HCT116 (cell line): ENCODE measurements around the gene SERGEF. TPM values are rescaled to one million over a fixed set of nuclear protein-coding genes. Genes with fewer than 3 reads are reported as not detected.

Source experiments
- ATAC-seq: fragments of 200-7000 bp; cut with Tn5 transposase; 2 replicates; pipeline ENCODE4 v1.9.1; 2020; ENCODE audit warnings: mild to moderate bottlenecking, moderate library complexity
- BruUV-seq: library from RNA; stranded (reverse); fragments of 400-500 nt; replicated peaks from 2 replicates; lab custom pipeline; 2021; lab: Mats Ljungman, UMichigan
- CTCF ChIA-PET: fragments of 300-600 bp; sonication (Branson Sonifier 250); formaldehyde crosslinking; loops from one replicate; lab custom pipeline; 2021; ENCODE audit warnings: antibody characterized with exemption; lab: Charles Lee
- POLR2A ChIA-PET: fragments of 300-600, 350-600 bp; sonication (Branson Sonifier 250); formaldehyde crosslinking; loops from one replicate; lab custom pipeline; 2021; ENCODE audit warnings: antibody characterized with exemption; lab: Charles Lee
- RAD21 ChIA-PET, 2 experiments: fragments of 300-600 bp; sonication (Branson Sonifier 250); formaldehyde crosslinking; loops; one replicate each; lab custom pipeline; 2023; ENCODE audit warnings: low total read pairs in 2 of 2; ENCODE audit not compliant: uncharacterized antibody in 2 of 2, unreplicated experiment in 2 of 2, low non-redundant PET in 1 of 2; lab: Charles Lee
- DNase-seq: peaks from one replicate; pipeline ENCODE4 v3.0.0-alpha.2; 2010; ENCODE audit warnings: low read depth, low spot score
- H2AFZ ChIP-seq: fragments of 200-600 bp; shearing (Covaris generic), sonication (generic); 2 replicates; pipeline ENCODE4 v1.6.1; 2017; ENCODE audit warnings: low read depth, mixed run types, mixed read lengths, antibody characterized with exemption, low read length; ENCODE audit not compliant: poor library complexity, severe bottlenecking
- H3K27ac ChIP-seq: 2 replicates; pipeline ENCODE4 v1.5.1; 2012; ENCODE audit warnings: low read depth, low read length
- H3K27me3 ChIP-seq: fragments of 200-600 bp; sonication (generic); 2 replicates; pipeline ENCODE4 v1.6.1; 2016; ENCODE audit warnings: mixed run types, low read length, mixed read lengths; ENCODE audit not compliant: insufficient read depth
- H3K36me3 ChIP-seq, 2 experiments: fragments of 200-500 bp in 1 of 2; fragments of 200-600 bp in 1 of 2; sonication (Bioruptor generic) in 1 of 2; sonication (generic) in 1 of 2; 2 replicates each; pipeline versions ENCODE4 v1.5.1 to v1.6.1; 2014 to 2016; ENCODE audit warnings: low read length in 2 of 2, inconsistent platforms in 1 of 2, mixed read lengths in 1 of 2, mixed run types in 1 of 2; ENCODE audit not compliant: insufficient read depth in 2 of 2, control insufficient read depth in 1 of 2
- H3K4me1 ChIP-seq, 2 experiments: fragments of 200-600 bp in 1 of 2; sonication (generic) in 1 of 2; 2 replicates each; pipeline versions ENCODE4 v1.5.1 to v1.6.1; 2012 to 2017; ENCODE audit warnings: low read length in 2 of 2, inconsistent platforms in 1 of 2, mild to moderate bottlenecking in 1 of 2, mixed read lengths in 1 of 2, mixed run types in 1 of 2, moderate library complexity in 1 of 2; ENCODE audit not compliant: insufficient read depth in 2 of 2, control insufficient read depth in 1 of 2
- H3K4me2 ChIP-seq: fragments of 200-600 bp; sonication (generic); 2 replicates; pipeline ENCODE4 v1.6.1; 2017; ENCODE audit warnings: mixed run types, low read length, mixed read lengths
- H3K4me3 ChIP-seq, 2 experiments: fragments of 200-600 bp in 1 of 2; sonication (generic) in 1 of 2; replicated peaks in 1 of 2; 2 replicates each; pipeline ENCODE4 v1.5.1; 2011 to 2016; ENCODE audit warnings: low read length in 2 of 2, control low read depth in 1 of 2, low read depth in 1 of 2, mild to moderate bottlenecking in 1 of 2, mixed read lengths in 1 of 2, mixed run types in 1 of 2
- H3K79me2 ChIP-seq: fragments of 200-600 bp; sonication (generic); 2 replicates; pipeline ENCODE4 v1.6.1; 2017; ENCODE audit warnings: mild to moderate bottlenecking, mixed run types, low read length, moderate library complexity, mixed read lengths; ENCODE audit not compliant: insufficient read depth
- H3K9ac ChIP-seq: fragments of 200-600 bp; sonication (generic); 2 replicates; pipeline ENCODE4 v1.6.1; 2016; ENCODE audit warnings: low read length, mixed read lengths
- H3K9me2 ChIP-seq: fragments of 200-600 bp; sonication (generic), shearing (Covaris generic); 2 replicates; pipeline ENCODE4 v1.6.1; 2017; ENCODE audit warnings: mixed run types, mild to moderate bottlenecking, moderate library complexity; ENCODE audit not compliant: insufficient read depth
- H3K9me3 ChIP-seq, 2 experiments: fragments of 200-500 bp in 1 of 2; fragments of 200-600 bp in 1 of 2; sonication (Bioruptor generic) in 1 of 2; sonication (generic) in 1 of 2; 2 replicates each; pipeline ENCODE4 v1.6.1; 2014 to 2017; ENCODE audit warnings: low read length in 2 of 2, mixed read lengths in 2 of 2, inconsistent platforms in 1 of 2, low read depth in 1 of 2, mild to moderate bottlenecking in 1 of 2, mixed run types in 1 of 2, moderate library complexity in 1 of 2; ENCODE audit not compliant: control insufficient read depth in 1 of 2, insufficient read depth in 1 of 2
- H4K20me1 ChIP-seq: fragments of 200-600 bp; sonication (generic), shearing (Covaris generic); 2 replicates; pipeline ENCODE4 v1.6.1; 2017; ENCODE audit warnings: mixed run types, mild to moderate bottlenecking, moderate library complexity; ENCODE audit not compliant: insufficient read depth
- CEBPB ChIP-seq: IDR thresholded peaks from 2 replicates; pipeline ENCODE4 v1.6.1; 2012; ENCODE audit warnings: low read depth
- EZH2phosphoT487 ChIP-seq: fragments of 200-600 bp; IDR thresholded peaks from 2 replicates; pipeline ENCODE4 v1.6.1; 2018; ENCODE audit warnings: antibody characterized with exemption, borderline replicate concordance
- FOSL1 ChIP-seq: IDR thresholded peaks from 2 replicates; pipeline ENCODE4 v1.6.1; 2012; ENCODE audit warnings: low read depth
- JUND ChIP-seq: IDR thresholded peaks from 2 replicates; pipeline ENCODE4 v1.6.1; 2012
- POLR2AphosphoS5 ChIP-seq: IDR thresholded peaks from 2 replicates; pipeline ENCODE4 v1.6.1; 2011; ENCODE audit warnings: mild to moderate bottlenecking, low read depth, low read length, moderate library complexity
- RAD21 ChIP-seq: IDR thresholded peaks from 2 replicates; pipeline ENCODE4 v1.6.1; 2012; ENCODE audit warnings: low read depth, mild to moderate bottlenecking
- SIN3A ChIP-seq: IDR thresholded peaks from 2 replicates; pipeline ENCODE4 v1.6.1; 2012; ENCODE audit warnings: low read depth
- SP1 ChIP-seq: IDR thresholded peaks from 2 replicates; pipeline ENCODE4 v1.6.1; 2012; ENCODE audit warnings: low read depth
- TCF7L2 ChIP-seq: IDR thresholded peaks from 2 replicates; pipeline ENCODE4 v1.7.0; 2011; ENCODE audit warnings: borderline replicate concordance, inconsistent platforms; ENCODE audit not compliant: insufficient read depth, insufficient read length; ENCODE audit errors: extremely low read depth
- YY1 ChIP-seq: IDR thresholded peaks from 2 replicates; pipeline ENCODE4 v1.6.1; 2011; ENCODE audit warnings: low read length, low read depth, moderate library complexity, mild to moderate bottlenecking; ENCODE audit not compliant: insufficient replicate concordance; ENCODE audit errors: extremely low read depth
- intact Hi-C: fragments of 100-400 bp; cut with micrococcal nuclease; formaldehyde crosslinking; loops from 2 replicates; pipeline ENCODE4 v1.10.0; 2022
- total RNA-seq: library from RNA; stranded (reverse); gene quantifications from one replicate; pipeline ENCODE4 v1.2.1, GENCODE V29; 2021; ENCODE audit not compliant: unreplicated experiment
- TF ChIP-seq, protein P1 (sequence below), 3 experiments: fragments of 200-600 bp in 1 of 3; sonication (generic) in 1 of 3; IDR thresholded peaks in 2 of 3; conservative IDR thresholded peaks in 1 of 3; 2 replicates each; pipeline ENCODE4 v1.5.1; 2012 to 2017; ENCODE audit warnings: low read depth in 2 of 3, low read length in 2 of 3, antibody characterized with exemption in 1 of 3, borderline replicate concordance in 1 of 3, control low read depth in 1 of 3, mild to moderate bottlenecking in 1 of 3, mixed read lengths in 1 of 3, mixed run types in 1 of 3, moderate library complexity in 1 of 3; ENCODE audit not compliant: insufficient read depth in 1 of 3
- TF ChIP-seq, protein P2 (sequence below): IDR thresholded peaks from 2 replicates; pipeline ENCODE4 v1.6.1; 2011; ENCODE audit warnings: mild to moderate bottlenecking, low read length, moderate library complexity; ENCODE audit not compliant: insufficient replicate concordance; ENCODE audit errors: extremely low read depth

Gene SERGEF
- total RNA-seq, 1 experiment from 2014 or later = 32.8 TPM

DNA sequence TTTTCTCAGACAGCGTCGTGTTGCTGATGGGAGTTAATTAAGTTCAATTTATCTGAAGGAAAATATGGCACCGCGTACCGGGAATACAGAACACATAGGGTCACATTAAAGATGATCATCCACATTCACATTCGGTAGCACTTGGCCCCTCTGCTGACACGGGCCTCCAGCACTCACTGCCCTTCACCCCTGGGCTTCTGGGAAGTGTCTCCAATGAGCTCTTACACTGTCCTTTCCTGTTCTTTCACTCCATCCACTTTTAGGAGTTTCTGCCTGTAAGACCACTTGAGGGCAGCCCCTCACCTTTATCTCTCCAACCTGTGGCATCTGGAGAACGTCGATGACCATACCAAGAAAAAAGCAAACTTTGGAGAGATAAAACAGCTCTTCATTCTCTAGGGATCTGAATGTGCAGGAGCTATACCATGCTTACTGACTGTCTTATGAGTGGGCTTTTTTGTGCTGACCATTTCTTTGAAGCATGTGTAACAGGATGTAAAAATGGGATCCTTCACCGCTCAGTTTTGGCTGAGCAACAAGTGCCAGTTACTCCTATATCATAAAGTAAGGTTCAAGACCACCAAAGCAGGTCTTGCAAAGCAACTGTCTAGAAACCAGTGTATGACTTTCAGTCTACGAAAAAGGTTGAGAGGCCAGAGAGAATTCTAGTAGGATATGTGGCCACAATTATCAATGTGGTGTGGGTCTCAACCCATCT lies 1.1 kb upstream of the SERGEF start:
- ATAC-seq = no peak
- Histone ChIP-seq H2AFZ (peak overlapping the region; percentile 46), H3K36me3 (no peaks in the 10 kb centered on the region), H3K9me3 (no peaks in the 10 kb centered on the region), H3K27ac (peak overlapping the region; percentile 59; the same call in 1 of the 2 replicates), H3K4me1 (peaks cover 7 to 25% of the 10 kb centered on the region in 2 experiments), H3K4me3 (peak overlapping the region; percentile 74 to 80), H3K79me2 (no peaks in the 10 kb centered on the region), H3K9ac (peak overlapping the region; percentile 64), H3K4me2 (peak overlapping the region; percentile 93), H4K20me1 (no peaks in the 10 kb centered on the region), H3K27me3 (no peaks in the 10 kb centered on the region), H3K9me2 (no peaks in the 10 kb centered on the region)
- intact Hi-C loops = no loop called here
- CTCF ChIA-PET = interaction anchor here (1.6 kb wide), 1 partner anchor 41 kb away, joined by 4 read pairs; no protein-coding TSS in a partner anchor
- no peak for DNase-seq
- POLR2A ChIA-PET = no interaction called here
- TF ChIP-seq, protein P1, sequence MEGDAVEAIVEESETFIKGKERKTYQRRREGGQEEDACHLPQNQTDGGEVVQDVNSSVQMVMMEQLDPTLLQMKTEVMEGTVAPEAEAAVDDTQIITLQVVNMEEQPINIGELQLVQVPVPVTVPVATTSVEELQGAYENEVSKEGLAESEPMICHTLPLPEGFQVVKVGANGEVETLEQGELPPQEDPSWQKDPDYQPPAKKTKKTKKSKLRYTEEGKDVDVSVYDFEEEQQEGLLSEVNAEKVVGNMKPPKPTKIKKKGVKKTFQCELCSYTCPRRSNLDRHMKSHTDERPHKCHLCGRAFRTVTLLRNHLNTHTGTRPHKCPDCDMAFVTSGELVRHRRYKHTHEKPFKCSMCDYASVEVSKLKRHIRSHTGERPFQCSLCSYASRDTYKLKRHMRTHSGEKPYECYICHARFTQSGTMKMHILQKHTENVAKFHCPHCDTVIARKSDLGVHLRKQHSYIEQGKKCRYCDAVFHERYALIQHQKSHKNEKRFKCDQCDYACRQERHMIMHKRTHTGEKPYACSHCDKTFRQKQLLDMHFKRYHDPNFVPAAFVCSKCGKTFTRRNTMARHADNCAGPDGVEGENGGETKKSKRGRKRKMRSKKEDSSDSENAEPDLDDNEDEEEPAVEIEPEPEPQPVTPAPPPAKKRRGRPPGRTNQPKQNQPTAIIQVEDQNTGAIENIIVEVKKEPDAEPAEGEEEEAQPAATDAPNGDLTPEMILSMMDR (IDR thresholded peaks at IDR 0.05 in 2 of 3, conservative IDR thresholded peaks at IDR 0.05 in 1 of 3; ENCODE audit: borderline replicate concordance in 1 of 3, insufficient read depth in 1 of 3, low read depth in 2 of 3, low read length in 2 of 3) = no peak
- BruUV-seq = no TSS peak
- RAD21 ChIA-PET = no interaction called here

DNA sequence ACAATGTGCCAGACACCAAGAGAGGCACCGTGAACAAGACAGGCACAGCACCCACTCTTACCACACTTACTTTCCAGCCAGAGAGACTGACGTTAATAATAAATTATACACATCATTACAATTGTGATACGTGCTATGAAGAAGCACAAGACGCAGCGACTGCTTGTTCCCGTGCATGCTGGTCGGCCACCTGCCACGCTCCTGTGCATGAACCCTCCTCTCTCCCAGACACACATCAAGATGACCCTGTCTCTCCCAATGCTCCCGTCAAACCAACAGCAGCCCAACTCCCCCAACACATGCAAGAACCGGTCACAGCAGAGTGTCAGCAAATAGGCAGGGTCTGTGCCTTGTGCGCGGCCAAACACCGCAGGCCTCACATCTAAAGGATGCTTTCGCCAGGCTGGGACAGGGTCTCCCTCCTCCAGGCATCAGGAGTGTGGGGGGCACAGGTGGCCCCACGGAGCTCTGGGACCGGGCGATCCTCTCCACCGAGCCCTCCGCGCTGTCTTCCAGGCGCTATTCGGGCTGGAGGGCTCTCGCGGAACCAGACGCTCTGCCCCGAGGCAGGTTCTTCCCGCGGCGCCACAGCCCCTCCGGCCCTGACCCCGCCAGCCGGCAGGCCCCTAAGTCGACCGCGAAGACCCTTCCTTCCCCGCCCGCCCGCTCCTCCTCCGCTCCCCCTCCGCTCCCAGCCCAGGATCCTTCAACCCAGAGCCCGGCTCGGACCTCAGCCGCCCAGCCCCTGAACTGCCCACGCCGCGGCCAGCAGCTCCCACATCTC lies 533 bp downstream of the SERGEF start:
- peak overlapping the region; percentile 74 to 80 for H3K4me3 ChIP-seq
- no peaks in the 10 kb centered on the region for H3K27me3 ChIP-seq
- no peaks in the 10 kb centered on the region for H3K9me3 ChIP-seq
- peak overlapping the region; percentile 93 for H3K4me2 ChIP-seq
- TF ChIP-seq SP1 (no peak), SIN3A (no peak; the same call in 1 of the 2 replicates), POLR2AphosphoS5 (no peak), CEBPB (no peak), RAD21 (no peak), YY1 (no peak), TCF7L2 (no peak), EZH2phosphoT487 (no peak), JUND (no peak), FOSL1 (no peak)
- TF ChIP-seq, protein P2, sequence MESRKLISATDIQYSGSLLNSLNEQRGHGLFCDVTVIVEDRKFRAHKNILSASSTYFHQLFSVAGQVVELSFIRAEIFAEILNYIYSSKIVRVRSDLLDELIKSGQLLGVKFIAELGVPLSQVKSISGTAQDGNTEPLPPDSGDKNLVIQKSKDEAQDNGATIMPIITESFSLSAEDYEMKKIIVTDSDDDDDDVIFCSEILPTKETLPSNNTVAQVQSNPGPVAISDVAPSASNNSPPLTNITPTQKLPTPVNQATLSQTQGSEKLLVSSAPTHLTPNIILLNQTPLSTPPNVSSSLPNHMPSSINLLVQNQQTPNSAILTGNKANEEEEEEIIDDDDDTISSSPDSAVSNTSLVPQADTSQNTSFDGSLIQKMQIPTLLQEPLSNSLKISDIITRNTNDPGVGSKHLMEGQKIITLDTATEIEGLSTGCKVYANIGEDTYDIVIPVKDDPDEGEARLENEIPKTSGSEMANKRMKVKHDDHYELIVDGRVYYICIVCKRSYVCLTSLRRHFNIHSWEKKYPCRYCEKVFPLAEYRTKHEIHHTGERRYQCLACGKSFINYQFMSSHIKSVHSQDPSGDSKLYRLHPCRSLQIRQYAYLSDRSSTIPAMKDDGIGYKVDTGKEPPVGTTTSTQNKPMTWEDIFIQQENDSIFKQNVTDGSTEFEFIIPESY = no peak
- ChIA-PET CTCF (interaction anchor here (1.6 kb wide), 1 partner anchor 40 kb away, joined by 4 read pairs; no protein-coding TSS in a partner anchor), RAD21 (no interaction called here), POLR2A (no interaction called here)
- H3K9me2 ChIP-seq = no peaks in the 10 kb centered on the region
- BruUV-seq = no TSS peak
- ATAC-seq (peak; percentile 4), DNase-seq (no peak)
- H3K27ac ChIP-seq = peak overlapping the region; percentile 39; the same call in 1 of the 2 replicates
- H3K36me3 ChIP-seq = no peaks in the 10 kb centered on the region
- H3K79me2 ChIP-seq = no peaks in the 10 kb centered on the region
- H3K4me1 ChIP-seq = peaks cover 7 to 25% of the 10 kb centered on the region in 2 experiments
- H2AFZ ChIP-seq = no peak overlapping the region
- H4K20me1 ChIP-seq = no peaks in the 10 kb centered on the region
- H3K9ac ChIP-seq = peak overlapping the region; percentile 64
- intact Hi-C loops = no loop called here
